ENCODE measurements around the gene GPR108.

Gene GPR108

DNA sequence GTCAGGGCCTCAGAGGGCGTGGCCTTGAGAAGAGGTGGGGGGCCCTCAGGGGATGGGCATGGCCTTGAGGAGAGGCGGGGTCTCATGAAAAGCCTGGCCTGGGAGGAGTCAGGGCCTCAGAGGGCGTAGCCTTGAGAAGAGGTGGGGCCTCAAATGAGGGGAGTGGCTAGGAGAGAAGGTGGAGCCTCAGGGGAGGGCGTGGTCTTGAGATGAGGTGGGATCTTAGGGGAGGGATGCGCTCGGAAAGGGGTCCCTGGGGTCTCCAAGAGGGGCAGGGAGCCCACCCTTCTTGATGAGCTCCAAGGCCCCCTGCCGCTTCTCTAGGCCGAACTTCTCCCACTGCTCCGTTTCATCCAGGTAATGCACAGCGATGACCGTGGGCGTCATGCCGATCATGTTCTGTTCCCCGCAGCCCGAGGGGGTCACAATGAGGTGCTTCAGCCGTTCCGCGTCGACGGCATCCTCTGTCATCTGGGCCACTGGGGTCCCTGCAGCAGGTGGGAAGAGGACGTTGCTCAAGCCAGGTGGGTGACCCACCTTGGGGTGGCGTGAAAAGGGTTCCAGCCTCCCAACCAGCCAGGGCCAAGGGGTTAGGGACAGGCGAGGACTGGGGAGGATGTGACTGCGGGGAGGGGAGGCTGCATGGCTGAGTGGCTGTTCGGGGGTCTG, 43.1 kb downstream of the GPR108 start:
- Histone ChIP-seq H3K4me2 (ENCODE audit: low read length) (no peak overlapping the region), H3K79me2 (ENCODE audit: control insufficient read depth, insufficient read depth, low read length, poor library complexity) (no peaks in the 10 kb centered on the region), H2BK120ac (ENCODE audit: insufficient read depth, low read length, poor library complexity) (no peak overlapping the region), H3K36me3 (ENCODE audit: control insufficient read depth in 1 of 2, insufficient read depth in 2 of 2, low read length in 2 of 2) (no peaks in the 10 kb centered on the region), H2AFZ (ENCODE audit: insufficient read depth, low read length, poor library complexity) (no peak overlapping the region), H3K4ac (ENCODE audit: low read depth, low read length) (no peak overlapping the region), H3K27ac (ENCODE audit: low read depth, low read length) (no peak overlapping the region), H3K23ac (ENCODE audit: low read length) (no peak overlapping the region), H3K9me3 (ENCODE audit: insufficient read depth, low read depth, low read length) (peaks cover 3% of the 10 kb centered on the region), H3K4me3 (ENCODE audit: low read depth, low read length) (no peak overlapping the region), H3K9ac (ENCODE audit: low read length) (no peak overlapping the region), H3K79me1 (ENCODE audit: low read length) (no peaks in the 10 kb centered on the region), H2BK12ac (ENCODE audit: low read length) (no peak overlapping the region), H4K12ac (ENCODE audit: low read depth, low read length) (no peak overlapping the region), H2AK5ac (ENCODE audit: low read length) (no peak overlapping the region), H3K4me1 (ENCODE audit: control insufficient read depth in 1 of 2, insufficient read depth in 2 of 2, low read length in 2 of 2) (no peaks in the 10 kb centered on the region), H3K27me3 (ENCODE audit: insufficient read depth, low read length) (no peaks in the 10 kb centered on the region), H3K18ac (ENCODE audit: low read length) (no peak overlapping the region), H2BK5ac (ENCODE audit: low read depth, low read length, poor library complexity) (no peak overlapping the region), H3K14ac (ENCODE audit: low read length) (no peak overlapping the region), H4K8ac (ENCODE audit: low read depth, low read length) (no peak overlapping the region), H4K91ac (ENCODE audit: low read depth, low read length) (no peak overlapping the region)
- no peak for DNase-seq
- no CpG with 5 or more reads among the region's 25 CpGs for WGBS (ENCODE audit: extremely low coverage, insufficient coverage, insufficient read length)

DNA sequence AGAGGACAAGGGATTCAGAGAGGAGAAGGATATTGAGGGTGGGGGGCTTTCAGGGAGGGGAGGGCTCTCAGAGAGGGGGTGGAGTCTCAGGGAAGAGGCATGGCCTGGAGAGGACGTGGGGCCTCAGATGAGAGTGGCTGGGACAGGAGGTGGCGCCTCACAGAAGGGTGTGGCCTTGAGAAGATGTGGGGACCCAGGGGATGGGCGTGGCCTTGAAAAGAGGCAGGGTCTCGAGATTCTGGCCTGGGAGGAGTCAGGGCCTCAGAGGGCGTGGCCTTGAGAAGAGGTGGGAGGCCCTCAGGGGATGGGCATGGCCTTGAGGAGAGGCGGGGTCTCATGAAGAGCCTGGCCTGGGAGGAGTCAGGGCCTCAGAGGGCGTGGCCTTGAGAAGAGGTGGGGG, 43.7 kb downstream of the GPR108 start:
- Histone ChIP-seq H4K91ac (ENCODE audit: low read depth, low read length) (no peak overlapping the region), H3K36me3 (ENCODE audit: control insufficient read depth in 1 of 2, insufficient read depth in 2 of 2, low read length in 2 of 2) (no peaks in the 10 kb centered on the region)
- WGBS (ENCODE audit: extremely low coverage, insufficient coverage, insufficient read length): no CpG with 5 or more reads among the region's 7 CpGs

DNA sequence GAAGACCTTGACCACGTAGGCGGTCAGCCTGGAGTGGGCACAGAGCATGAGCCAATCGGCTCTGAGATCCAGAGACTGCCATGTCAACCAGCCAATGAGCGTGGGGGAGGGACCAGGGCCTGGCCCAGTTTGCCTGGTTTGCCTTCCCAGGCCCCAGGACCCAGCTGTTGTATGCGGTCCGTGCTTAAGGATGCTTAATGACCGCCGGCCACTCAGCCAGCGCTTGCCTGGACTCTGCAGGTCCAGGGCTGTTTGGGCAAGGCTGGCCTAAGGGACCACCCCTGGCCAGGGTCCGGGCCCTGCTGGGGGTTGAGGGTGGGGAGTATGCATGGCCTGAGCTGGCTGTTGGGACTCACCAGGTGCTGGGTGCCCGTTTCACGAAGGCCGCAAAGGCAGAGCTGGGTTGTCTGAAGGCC, 44.3 kb downstream of the GPR108 start:
- H3K18ac ChIP-seq (ENCODE audit: low read length): no peak overlapping the region
- no peak overlapping the region for H4K12ac ChIP-seq (ENCODE audit: low read depth, low read length)
- H3K4me2 ChIP-seq (ENCODE audit: low read length): no peak overlapping the region
- H3K27me3 ChIP-seq (ENCODE audit: insufficient read depth, low read length): no peaks in the 10 kb centered on the region
- no CpG with 5 or more reads among the region's 13 CpGs for WGBS (ENCODE audit: extremely low coverage, insufficient coverage, insufficient read length)
- H2BK12ac ChIP-seq (ENCODE audit: low read length): no peak overlapping the region
- no peak overlapping the region for H2AK5ac ChIP-seq (ENCODE audit: low read length)
- peaks cover 5% of the 10 kb centered on the region for H3K9me3 ChIP-seq (ENCODE audit: insufficient read depth, low read depth, low read length)
- H3K14ac ChIP-seq (ENCODE audit: low read length): no peak overlapping the region
- no peak for DNase-seq
- H3K4me1 ChIP-seq (ENCODE audit: control insufficient read depth in 1 of 2, insufficient read depth in 2 of 2, low read length in 2 of 2): no peaks in the 10 kb centered on the region
- H2AFZ ChIP-seq (ENCODE audit: insufficient read depth, low read length, poor library complexity): no peak overlapping the region
- H3K4ac ChIP-seq (ENCODE audit: low read depth, low read length): no peak overlapping the region
- no peak overlapping the region for H2BK120ac ChIP-seq (ENCODE audit: insufficient read depth, low read length, poor library complexity)
- H3K79me2 ChIP-seq (ENCODE audit: control insufficient read depth, insufficient read depth, low read length, poor library complexity): no peaks in the 10 kb centered on the region
- no peak overlapping the region for H3K27ac ChIP-seq (ENCODE audit: low read depth, low read length)
- no peak overlapping the region for H4K91ac ChIP-seq (ENCODE audit: low read depth, low read length)
- no peak overlapping the region for H3K23ac ChIP-seq (ENCODE audit: low read length)
- no peak overlapping the region for H3K9ac ChIP-seq (ENCODE audit: low read length)
- no peak overlapping the region for H3K4me3 ChIP-seq (ENCODE audit: low read depth, low read length)
- H2BK5ac ChIP-seq (ENCODE audit: low read depth, low read length, poor library complexity): no peak overlapping the region
- H3K36me3 ChIP-seq (ENCODE audit: control insufficient read depth in 1 of 2, insufficient read depth in 2 of 2, low read length in 2 of 2): no peaks in the 10 kb centered on the region
- H3K79me1 ChIP-seq (ENCODE audit: low read length): no peaks in the 10 kb centered on the region
- no peak overlapping the region for H4K8ac ChIP-seq (ENCODE audit: low read depth, low read length)

More for the DNA sequence above, 43.7 kb downstream of the GPR108 start:
- Histone ChIP-seq H3K4me3 (ENCODE audit: low read depth, low read length) (no peak overlapping the region), H3K4ac (ENCODE audit: low read depth, low read length) (no peak overlapping the region), H3K9ac (ENCODE audit: low read length) (no peak overlapping the region), H2AK5ac (ENCODE audit: low read length) (no peak overlapping the region), H3K79me1 (ENCODE audit: low read length) (no peaks in the 10 kb centered on the region), H3K4me2 (ENCODE audit: low read length) (no peak overlapping the region), H3K4me1 (ENCODE audit: control insufficient read depth in 1 of 2, insufficient read depth in 2 of 2, low read length in 2 of 2) (no peaks in the 10 kb centered on the region), H4K8ac (ENCODE audit: low read depth, low read length) (no peak overlapping the region), H2AFZ (ENCODE audit: insufficient read depth, low read length, poor library complexity) (no peak overlapping the region), H3K27me3 (ENCODE audit: insufficient read depth, low read length) (no peaks in the 10 kb centered on the region), H2BK120ac (ENCODE audit: insufficient read depth, low read length, poor library complexity) (no peak overlapping the region), H3K18ac (ENCODE audit: low read length) (no peak overlapping the region), H3K79me2 (ENCODE audit: control insufficient read depth, insufficient read depth, low read length, poor library complexity) (no peaks in the 10 kb centered on the region), H4K12ac (ENCODE audit: low read depth, low read length) (no peak overlapping the region), H3K14ac (ENCODE audit: low read length) (no peak overlapping the region), H3K9me3 (ENCODE audit: insufficient read depth, low read depth, low read length) (peaks cover 3% of the 10 kb centered on the region), H2BK12ac (ENCODE audit: low read length) (no peak overlapping the region), H3K23ac (ENCODE audit: low read length) (no peak overlapping the region), H3K27ac (ENCODE audit: low read depth, low read length) (no peak overlapping the region), H2BK5ac (ENCODE audit: low read depth, low read length, poor library complexity) (no peak overlapping the region)
- DNase-seq: no peak

- Histone ChIP-seq H2AK5ac (ENCODE audit: low read length) (no peak overlapping the region), H3K4ac (ENCODE audit: low read depth, low read length) (no peak overlapping the region), H2BK12ac (ENCODE audit: low read length) (no peak overlapping the region), H2BK5ac (ENCODE audit: low read depth, low read length, poor library complexity) (no peak overlapping the region), H3K27me3 (ENCODE audit: insufficient read depth, low read length) (no peaks in the 10 kb centered on the region), H3K4me3 (ENCODE audit: low read depth, low read length) (no peak overlapping the region), H3K18ac (ENCODE audit: low read length) (no peak overlapping the region), H3K14ac (ENCODE audit: low read length) (no peak overlapping the region), H3K4me1 (ENCODE audit: control insufficient read depth in 1 of 2, insufficient read depth in 2 of 2, low read length in 2 of 2) (no peaks in the 10 kb centered on the region), H4K12ac (ENCODE audit: low read depth, low read length) (no peak overlapping the region), H3K4me2 (ENCODE audit: low read length) (no peak overlapping the region), H3K79me2 (ENCODE audit: control insufficient read depth, insufficient read depth, low read length, poor library complexity) (no peaks in the 10 kb centered on the region), H3K9ac (ENCODE audit: low read length) (no peak overlapping the region), H2AFZ (ENCODE audit: insufficient read depth, low read length, poor library complexity) (no peak overlapping the region), H3K9me3 (ENCODE audit: insufficient read depth, low read depth, low read length) (peaks cover 5% of the 10 kb centered on the region), H4K91ac (ENCODE audit: low read depth, low read length) (no peak overlapping the region), H3K79me1 (ENCODE audit: low read length) (no peaks in the 10 kb centered on the region), H3K27ac (ENCODE audit: low read depth, low read length) (no peak overlapping the region), H2BK120ac (ENCODE audit: insufficient read depth, low read length, poor library complexity) (no peak overlapping the region), H3K23ac (ENCODE audit: low read length) (no peak overlapping the region), H4K8ac (ENCODE audit: low read depth, low read length) (no peak overlapping the region), H3K36me3 (ENCODE audit: control insufficient read depth in 1 of 2, insufficient read depth in 2 of 2, low read length in 2 of 2) (no peaks in the 10 kb centered on the region)
- WGBS (ENCODE audit: extremely low coverage, insufficient coverage, insufficient read length): no CpG with 5 or more reads among the region's 10 CpGs
- DNase-seq: no peak
Observed at GRCh38 chr19:6692027-6692426, 45.4 kb downstream of the GPR108 start.

All from trophoblast cell (in vitro differentiated cells and primary cell).